Activated CD4-positive, alpha-beta T cell treated with anti-CD3 and anti-CD28 coated beads for 4 hours (primary cell): Measurements from ENCODE around the gene MRAP2.
"Not testable (repeated sequence)": the region's sequence is repeated elsewhere in the genome, so short reads cannot be mapped to it uniquely, and the experiment has no call there.

Source experiments
- DNase-seq, 2 donors: peaks; one replicate each; pipeline ENCODE4 v3.0.0-alpha.2; 2020

The MRAP2 gene

DNA sequence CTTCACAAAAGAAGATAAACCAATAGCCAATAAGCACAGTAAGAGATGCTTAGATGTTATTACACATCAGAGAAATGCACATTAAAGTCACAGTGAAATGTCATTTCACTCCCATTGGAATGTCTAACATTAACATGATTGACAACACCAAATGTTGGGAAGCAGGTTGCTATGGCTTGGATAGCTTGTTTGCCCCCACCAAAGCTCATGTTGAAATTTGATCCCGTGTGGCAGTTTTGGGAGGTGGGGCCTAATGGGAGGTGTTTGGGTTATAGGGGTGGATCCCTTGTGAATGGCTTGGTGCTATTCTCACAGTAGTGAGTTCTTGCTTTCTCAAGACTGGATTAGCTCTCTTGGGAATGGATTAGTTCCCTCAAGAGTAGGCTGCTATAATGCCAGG is 44.8 kb downstream of the MRAP2 start:
- DNase-seq, result no peak

GRCh38 chr6:84081222-84081621 is 47.6 kb downstream of the MRAP2 start:
- no peak for DNase-seq

DNA sequence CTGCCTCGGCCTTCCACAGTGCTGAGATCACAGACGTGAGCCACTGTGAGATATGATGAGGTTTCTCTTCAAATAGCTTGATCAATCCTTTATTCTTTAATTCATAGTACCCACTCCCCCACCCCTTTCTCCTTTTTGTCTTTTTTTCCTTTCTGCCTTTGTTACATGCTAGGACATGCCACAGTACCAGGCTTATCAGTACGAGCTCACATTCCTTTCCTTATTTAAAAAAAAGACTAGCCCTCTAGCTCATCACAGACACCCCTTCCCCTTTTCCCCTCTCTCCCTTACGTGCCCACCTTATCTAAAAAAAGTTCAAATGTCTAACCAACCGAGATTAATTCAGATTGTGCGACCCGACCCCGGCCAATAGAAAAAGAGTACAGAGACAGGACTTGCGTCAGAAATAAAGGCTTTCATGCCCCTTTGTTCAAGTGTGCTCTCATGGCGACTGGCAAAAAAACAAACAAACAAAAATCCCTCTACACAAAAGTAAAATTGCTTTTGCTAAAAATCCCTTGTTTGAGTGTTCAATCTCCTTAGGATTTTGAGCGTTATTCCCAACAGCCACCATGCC is 49.2 kb downstream of the MRAP2 start:
- DNase-seq, result no peak

DNA sequence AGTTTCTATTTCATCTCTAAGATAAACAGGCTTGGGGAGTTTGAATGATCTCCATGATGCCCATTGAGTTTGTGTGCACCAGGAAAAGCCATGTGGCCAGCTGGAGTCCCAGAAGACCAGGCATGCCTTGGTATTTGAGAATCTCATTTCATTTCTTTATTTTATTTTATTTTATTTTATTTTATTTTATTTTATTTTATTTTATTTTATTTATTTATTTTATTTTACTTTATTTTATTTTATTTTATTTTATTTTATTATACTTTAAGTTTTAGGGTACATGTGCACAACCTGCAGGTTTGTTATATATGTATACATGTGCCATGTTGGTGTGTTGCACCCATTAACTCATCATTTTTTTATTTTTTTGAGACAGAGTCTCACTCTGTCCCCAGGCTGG is 51.1 kb downstream of the MRAP2 start:
- not testable (repeated sequence) for DNase-seq

DNA sequence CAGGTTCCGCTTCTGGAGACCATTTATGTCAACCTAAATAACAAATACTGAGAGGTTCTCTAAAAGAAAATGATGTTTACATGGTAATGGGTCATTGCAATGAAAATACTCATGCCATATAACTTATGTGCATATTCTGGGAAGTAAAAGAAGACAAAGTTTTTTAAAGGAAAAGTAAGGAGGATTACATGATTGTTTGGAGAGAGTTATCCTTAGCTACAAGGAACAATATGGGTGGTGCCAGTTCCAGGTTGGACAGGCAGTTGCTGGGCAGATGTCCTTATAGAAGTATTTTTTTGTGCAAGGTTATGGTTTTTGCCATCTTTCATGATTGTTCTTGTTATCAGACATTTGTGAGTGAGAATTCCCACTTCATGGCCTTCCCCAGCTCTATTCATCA is 52.5 kb downstream of the MRAP2 start:
- DNase-seq, result no peak

GRCh38 chr6:84086545-84087429 is 53.2 kb downstream of the MRAP2 start:
- DNase-seq, result no peak

DNA sequence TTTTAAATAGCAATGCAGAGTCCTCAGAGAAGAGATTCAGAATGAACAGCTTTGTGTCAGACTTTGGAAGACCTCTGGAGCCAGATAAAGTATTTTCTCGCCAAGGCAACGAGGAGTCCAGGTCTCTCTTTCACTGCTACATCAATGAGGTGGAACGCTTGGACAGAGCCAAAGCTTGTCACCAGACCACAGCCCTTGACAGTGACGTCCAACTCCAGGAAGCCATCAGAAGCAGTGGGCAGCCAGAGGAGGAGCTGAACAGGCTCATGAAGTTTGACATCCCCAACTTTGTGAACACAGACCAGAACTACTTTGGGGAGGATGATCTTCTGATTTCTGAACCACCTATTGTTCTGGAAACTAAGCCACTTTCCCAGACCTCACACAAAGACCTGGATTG is 55.5 kb downstream of the MRAP2 start:
- no peak for DNase-seq

GRCh38 chr6:84089552-84089951 is 56.0 kb downstream of the MRAP2 start:
- DNase-seq, result no peak

DNA sequence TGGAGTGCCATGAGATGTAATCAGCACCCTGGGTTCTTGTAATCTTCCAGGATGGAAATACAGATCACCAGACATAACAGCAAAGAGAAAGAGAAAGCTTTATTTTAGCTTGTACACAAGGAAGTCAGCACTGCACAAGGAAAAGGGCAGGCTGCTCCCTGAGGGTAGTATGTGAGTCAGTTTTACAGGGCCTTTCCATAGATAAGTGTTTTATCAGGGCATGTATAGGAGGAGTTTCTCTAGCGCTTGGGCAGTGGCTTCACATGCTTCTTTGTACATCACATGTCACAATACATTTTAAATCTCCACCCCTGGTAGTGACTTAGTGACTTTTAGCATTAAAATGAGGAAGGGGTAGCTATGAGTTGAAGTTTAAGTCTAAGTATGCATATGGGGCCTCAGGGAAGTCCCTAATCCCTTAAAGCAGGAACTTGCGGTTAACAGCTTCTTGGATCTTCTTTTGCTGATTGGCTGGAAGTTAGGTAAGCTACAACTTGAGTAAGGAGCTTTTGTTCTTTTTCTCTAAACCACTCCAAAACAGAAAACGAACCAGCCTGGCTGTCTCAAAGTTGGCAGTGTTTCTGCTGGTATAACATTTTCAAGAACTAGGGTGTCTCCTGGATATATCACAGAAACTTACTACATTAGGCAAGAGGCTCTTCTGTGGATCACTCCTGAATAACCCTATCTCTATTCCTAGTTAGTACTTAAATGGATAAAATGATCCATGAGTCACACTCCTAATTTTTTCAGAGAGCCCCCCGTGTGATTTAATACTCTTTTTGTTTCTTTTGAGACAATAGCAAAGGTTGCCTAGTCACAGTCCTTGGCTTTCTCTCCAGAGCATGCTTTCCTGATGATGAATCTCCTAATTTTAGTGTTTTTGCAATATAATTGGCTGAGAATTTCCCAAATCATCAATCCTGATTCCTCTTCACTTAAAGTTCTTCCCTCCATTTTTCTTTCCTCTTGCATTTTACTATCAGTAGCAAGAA is 60.2 kb downstream of the MRAP2 start:
- no peak for DNase-seq

- DNase-seq, result no peak
These were observed 61.6 kb downstream of the MRAP2 start for GRCh38 chr6:84095156-84095555.

GRCh38 chr6:84103029-84103428 is 69.5 kb downstream of the MRAP2 start:
- DNase-seq, result no peak

- DNase-seq, result not testable (repeated sequence)
These were observed 71.8 kb downstream of the MRAP2 start for GRCh38 chr6:84105215-84105924.

- no peak for DNase-seq
These were observed 73.9 kb downstream of the MRAP2 start for GRCh38 chr6:84107495-84107894.

- DNase-seq, result not testable (repeated sequence)
These were observed 77.8 kb downstream of the MRAP2 start for GRCh38 chr6:84111351-84111750.

DNA sequence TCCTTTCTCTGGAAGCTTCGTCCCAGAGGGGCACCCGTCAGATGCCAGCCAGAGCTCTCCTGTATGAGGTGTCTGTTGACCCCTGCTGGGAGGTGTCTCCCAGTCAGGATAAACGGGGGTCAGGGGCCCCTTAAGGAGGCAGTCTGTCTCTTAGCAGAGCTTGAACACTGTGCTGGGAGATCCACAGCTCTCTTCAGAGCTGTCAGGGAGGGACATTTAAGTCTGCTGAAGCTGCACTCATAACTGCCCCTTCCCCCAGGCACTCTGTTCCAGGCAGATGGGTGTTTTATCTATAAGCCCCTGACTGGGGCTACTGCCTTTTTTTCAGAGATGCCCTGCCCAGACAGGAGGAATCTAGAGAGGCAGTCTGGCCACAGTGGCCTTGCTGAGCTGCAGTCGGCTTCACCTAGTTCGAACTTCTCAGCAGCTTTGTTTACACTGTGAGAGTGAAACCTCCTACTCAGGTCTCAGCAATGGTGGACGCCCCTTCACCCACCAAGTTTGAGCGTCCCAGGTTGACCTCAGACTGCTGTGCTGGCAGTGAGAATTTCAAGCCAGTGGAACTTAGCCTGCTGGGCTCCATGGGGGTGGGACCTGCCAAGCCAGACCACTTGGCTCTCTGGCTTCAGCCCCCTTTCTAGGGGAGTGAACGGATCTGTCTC is 81.5 kb downstream of the MRAP2 start:
- not testable (repeated sequence) for DNase-seq

GRCh38 chr6:84118191-84118590 is 84.6 kb downstream of the MRAP2 start:
- DNase-seq, result no peak

DNA sequence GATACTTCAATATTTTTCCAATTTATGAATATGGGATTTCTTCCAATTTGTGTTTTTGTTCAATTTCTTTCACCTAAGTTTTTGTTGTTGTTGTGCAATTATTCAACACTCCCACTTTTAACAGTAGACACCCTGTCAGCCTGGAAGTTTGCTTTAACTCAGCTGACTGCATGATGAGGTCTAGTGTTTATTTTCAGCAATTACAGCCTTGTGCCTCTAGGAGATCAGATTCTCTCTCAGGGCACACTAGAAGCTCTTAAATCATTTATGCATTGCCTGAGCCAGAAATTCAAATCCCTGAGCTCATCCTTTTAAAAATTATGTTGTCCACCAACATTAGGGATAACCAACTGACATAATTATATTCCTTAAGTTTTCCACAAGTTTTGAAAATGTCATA is 85.7 kb downstream of the MRAP2 start:
- no peak for DNase-seq

- no peak for DNase-seq
These were observed 89.6 kb downstream of the MRAP2 start for GRCh38 chr6:84123186-84123585.

DNA sequence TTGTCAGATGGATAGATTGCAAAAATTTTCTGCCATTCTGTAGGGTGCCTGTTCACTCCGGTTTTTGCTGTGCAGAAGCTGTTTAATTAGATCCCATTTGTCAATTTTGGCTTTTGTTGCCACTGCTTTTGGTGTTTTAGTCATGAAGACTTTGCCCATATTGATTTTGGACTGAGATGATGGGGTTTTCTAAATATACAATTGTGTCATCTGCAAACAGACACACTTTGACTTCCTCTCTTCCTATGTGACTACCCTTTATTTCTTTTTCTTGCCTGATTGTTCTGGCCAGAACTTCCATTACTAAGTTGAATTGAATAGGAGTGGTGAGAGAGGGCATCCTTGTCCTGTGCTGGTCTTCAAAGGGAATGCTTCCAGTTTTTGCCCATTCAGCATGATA is 96.0 kb downstream of the MRAP2 start:
- DNase-seq, result not testable (repeated sequence)

DNA sequence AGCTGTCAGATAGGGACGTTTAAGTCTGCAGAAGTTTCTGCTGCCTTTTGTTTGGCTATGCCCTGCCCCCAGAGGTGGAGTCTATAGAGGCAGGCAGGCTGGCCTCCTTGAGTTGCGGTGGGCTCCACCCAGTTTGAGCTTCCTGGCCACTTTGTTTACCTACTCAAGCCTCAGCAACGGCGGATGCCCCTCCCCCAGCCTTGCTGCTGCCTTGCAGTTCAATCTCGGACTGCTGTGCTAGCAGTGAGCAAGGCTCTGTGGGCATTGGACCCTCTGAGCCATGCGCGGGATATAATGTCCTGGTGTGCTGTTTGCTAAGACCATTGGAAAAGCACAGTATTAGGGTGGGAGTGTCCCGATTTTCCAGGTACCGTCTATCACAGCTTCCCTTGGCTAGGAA is 99.8 kb downstream of the MRAP2 start:
- not testable (repeated sequence) for DNase-seq

GRCh38 chr6:84135291-84135690 is 101.7 kb downstream of the MRAP2 start:
- no peak for DNase-seq
